KMS-11 (cell line): Measurements from ENCODE around the gene JMJD6.
"Not testable (repeated sequence)": the region's sequence is repeated elsewhere in the genome, so short reads cannot be mapped to it uniquely, and the experiment has no call there.

Source experiments
- H2AFZ ChIP-seq: fragments of 200-600 bp; sonication (generic); 2 replicates; pipeline ENCODE4 v1.6.1; 2016; ENCODE audit warnings: antibody characterized with exemption, mixed run types, low read depth
- H3K27ac ChIP-seq: fragments of 200-600 bp; sonication (generic); 2 replicates; pipeline ENCODE4 v1.6.1; 2016; ENCODE audit warnings: mild to moderate bottlenecking, mixed run types
- H3K27me3 ChIP-seq: fragments of 200-600 bp; sonication (generic); 2 replicates; pipeline ENCODE4 v1.6.1; 2017; ENCODE audit warnings: mild to moderate bottlenecking, low read depth, mixed run types, moderate library complexity; ENCODE audit not compliant: insufficient read depth
- H3K36me3 ChIP-seq: fragments of 200-600 bp; sonication (generic); 2 replicates; pipeline ENCODE4 v1.6.1; 2017; ENCODE audit warnings: mild to moderate bottlenecking, mixed run types; ENCODE audit not compliant: insufficient read depth
- H3K4me1 ChIP-seq: fragments of 200-600 bp; sonication (generic); 2 replicates; pipeline ENCODE4 v1.6.1; 2016; ENCODE audit warnings: mild to moderate bottlenecking, low read depth, mixed run types; ENCODE audit not compliant: poor library complexity, severe bottlenecking
- H3K4me2 ChIP-seq: fragments of 200-600 bp; sonication (generic); 2 replicates; pipeline ENCODE4 v1.7.0; 2016; ENCODE audit warnings: mild to moderate bottlenecking, mixed run types
- H3K4me3 ChIP-seq: fragments of 200-600 bp; sonication (generic); IDR thresholded peaks from 2 replicates; pipeline ENCODE4 v1.6.1; 2017; ENCODE audit warnings: low read depth, low read length, mixed read lengths; ENCODE audit not compliant: insufficient read depth
- H3K79me2 ChIP-seq: fragments of 200-600 bp; sonication (generic); 2 replicates; pipeline ENCODE4 v1.6.1; 2016; ENCODE audit warnings: low read depth, mixed run types; ENCODE audit not compliant: insufficient read depth
- H3K9ac ChIP-seq: fragments of 200-600 bp; sonication (generic); 2 replicates; pipeline ENCODE4 v1.6.1; 2016; ENCODE audit warnings: mild to moderate bottlenecking, mixed run types
- H4K20me1 ChIP-seq: fragments of 200-600 bp; sonication (generic); 2 replicates; pipeline ENCODE4 v1.6.1; 2016; ENCODE audit warnings: mild to moderate bottlenecking, mixed run types; ENCODE audit not compliant: insufficient read depth
- CTCF ChIP-seq: fragments of 200-600 bp; sonication (generic); conservative IDR thresholded peaks from 2 replicates; pipeline ENCODE4 v1.6.1; 2017; ENCODE audit warnings: low read depth, mild to moderate bottlenecking, antibody characterized with exemption, low read length, moderate library complexity, mixed read lengths

JMJD6 gene

DNA sequence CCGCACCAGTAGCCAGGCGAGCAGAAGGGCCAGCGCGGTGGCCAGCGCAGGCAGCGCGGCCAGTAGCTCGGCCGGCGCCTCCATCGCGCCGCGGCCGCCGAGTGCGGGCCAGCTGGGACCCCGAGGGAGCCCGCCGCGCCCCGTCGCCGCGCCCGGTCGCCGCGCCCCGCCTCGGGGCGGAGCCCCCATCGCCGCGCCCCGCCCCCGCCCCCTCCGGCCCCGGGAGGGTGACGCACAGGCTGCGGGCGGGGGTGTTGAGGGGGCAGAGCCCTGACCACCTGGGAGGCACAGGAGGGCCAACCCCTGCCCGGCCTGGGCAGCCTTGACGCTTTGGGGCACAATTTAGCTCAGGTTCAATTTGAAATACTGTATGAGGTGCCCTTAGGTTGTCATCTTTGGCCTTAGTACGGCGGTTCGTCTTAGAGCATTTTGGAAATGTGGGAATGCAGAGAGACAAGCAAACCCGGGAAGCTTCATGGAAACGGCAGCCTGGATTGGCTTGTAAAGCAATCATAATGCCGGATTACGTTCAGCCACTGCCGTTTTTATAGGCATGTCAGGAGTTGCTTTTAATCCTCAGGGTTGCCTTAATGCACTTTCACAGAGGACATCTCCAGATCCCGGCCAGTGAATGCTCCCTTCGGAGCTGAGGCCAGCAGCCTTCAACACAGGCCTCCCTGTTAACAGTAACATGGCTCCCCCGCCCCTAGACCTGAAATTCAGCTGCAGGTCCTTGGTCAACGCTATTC is 15.4 kb downstream of the JMJD6 start, which contains the start of gene MXRA7:
TSS of gene MXRA7 (minus strand) at position 103 of the 749 bp plus-strand sequence. CDS start at position 84, 19 bp downstream.
- H3K79me2 ChIP-seq, result no peaks in the 10 kb centered on the region
- no peak within 1 kb of the TSS for H3K4me2 ChIP-seq
- peaks cover 4% of the 10 kb centered on the region; the same call in 1 of the 2 replicates for H3K27me3 ChIP-seq
- no peaks in the 10 kb centered on the region for H3K36me3 ChIP-seq
- H4K20me1 ChIP-seq, result no peaks in the 10 kb centered on the region
- TF ChIP-seq CTCF, result no peak
- H3K4me3 ChIP-seq, result no peak within 1 kb of the TSS
- no peak within 1 kb of the TSS for H3K9ac ChIP-seq
- H2AFZ ChIP-seq, result no peak within 1 kb of the TSS
- no peak within 1 kb of the TSS for H3K27ac ChIP-seq
- peaks cover 20% of the 10 kb centered on the region for H3K4me1 ChIP-seq

- H3K4me1 ChIP-seq, result peaks cover 12% of the 10 kb centered on the region
- not testable (repeated sequence) for H3K36me3 ChIP-seq, H3K79me2 ChIP-seq, H3K9ac ChIP-seq, H3K4me2 ChIP-seq, H3K27me3 ChIP-seq, H3K27ac ChIP-seq, H3K4me3 ChIP-seq, H2AFZ ChIP-seq, H4K20me1 ChIP-seq
These were observed 16.2 kb downstream of the JMJD6 start for GRCh38 chr17:76709951-76710862.

DNA sequence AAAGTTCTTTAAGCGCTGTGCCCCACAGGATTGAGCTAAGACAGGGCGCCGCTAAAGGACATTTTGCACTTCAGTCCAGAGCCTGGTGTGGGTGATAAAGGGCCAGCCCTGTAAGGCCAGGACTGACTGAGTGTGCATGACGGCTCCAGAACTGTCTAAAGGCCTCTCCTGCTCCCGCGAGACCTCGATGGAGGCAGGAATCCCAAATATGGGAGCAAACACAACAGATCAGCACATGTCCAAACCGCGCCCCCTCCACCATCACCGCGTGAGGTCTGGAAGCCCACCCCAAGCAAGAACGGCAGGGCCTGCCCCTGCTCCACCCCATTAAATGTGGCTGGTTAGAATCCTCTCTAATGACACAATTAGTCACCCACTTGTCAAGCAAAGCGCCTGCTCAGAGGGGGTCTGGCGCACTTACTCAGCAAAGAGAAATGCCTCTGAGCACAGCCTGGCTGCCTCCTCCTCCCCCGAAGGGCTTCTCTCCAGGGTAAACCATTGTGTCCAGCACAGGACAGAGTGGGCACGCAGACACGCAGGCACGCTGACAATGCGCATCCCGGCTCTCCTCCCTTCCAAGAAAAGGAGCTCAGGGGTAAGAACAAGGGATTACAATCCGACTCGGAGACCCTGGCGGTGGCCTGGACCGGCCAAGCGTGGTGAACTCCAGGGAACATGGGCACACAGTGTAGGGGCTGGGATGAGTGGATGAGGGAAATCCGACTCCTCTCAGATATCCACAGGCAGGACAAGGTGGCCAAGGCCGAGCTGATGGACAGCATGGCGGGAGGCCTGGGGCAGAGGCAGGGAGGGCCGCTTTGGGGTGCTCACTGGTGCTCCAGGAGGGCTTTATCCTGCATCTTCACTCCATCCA is 17.1 kb downstream of the JMJD6 start:
- no peak overlapping the region for H3K27ac ChIP-seq
- no peaks in the 10 kb centered on the region for H3K36me3 ChIP-seq
- TF ChIP-seq CTCF, result no peak
- H4K20me1 ChIP-seq, result no peaks in the 10 kb centered on the region
- H3K27me3 ChIP-seq, result peaks cover 4% of the 10 kb centered on the region; the same call in 1 of the 2 replicates
- no peaks in the 10 kb centered on the region for H3K79me2 ChIP-seq
- no peak overlapping the region for H3K4me3 ChIP-seq
- no peak overlapping the region for H2AFZ ChIP-seq
- H3K4me2 ChIP-seq, result no peak overlapping the region
- H3K4me1 ChIP-seq, result peaks cover 3% of the 10 kb centered on the region
- H3K9ac ChIP-seq, result no peak overlapping the region

DNA sequence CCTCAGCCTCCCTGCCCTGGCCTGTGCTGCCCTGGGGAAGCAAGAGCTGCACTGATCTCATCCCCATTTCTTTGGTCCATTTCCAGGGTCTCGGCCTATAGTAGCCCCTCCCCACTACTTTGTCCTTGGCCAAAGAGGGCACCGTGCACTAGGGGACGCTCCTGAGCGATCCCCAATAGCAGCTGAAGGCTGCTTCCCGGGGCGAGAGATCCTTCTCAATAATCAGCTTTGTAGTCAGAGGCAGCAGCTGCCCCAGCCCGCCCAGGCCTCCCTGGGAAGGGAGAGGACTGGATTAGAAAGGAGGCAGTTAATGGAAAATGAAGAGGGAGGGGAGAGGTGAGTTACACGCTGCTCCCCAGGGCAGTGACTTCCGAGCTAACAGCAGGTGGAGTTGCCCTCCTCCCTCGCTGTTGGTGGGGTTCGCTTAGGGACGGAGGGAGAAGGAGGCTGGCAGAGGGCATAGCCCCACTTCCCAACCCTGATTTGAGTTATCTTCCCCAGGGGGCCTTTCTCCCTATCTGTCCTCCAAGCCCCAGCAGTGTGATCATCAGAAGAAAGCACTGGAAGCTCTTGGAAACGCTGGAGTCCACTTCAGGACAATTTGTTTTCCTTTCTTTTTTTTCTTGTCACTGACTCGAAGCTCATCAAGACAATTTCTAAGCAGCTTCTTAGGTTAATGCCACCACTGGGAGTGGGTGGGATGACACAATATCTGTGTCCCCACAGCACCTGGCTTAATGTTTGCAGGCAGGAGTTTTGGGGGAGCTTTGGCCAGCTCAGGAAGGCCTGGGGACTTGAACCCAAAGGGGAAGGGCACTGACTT is 18.2 kb downstream of the JMJD6 start:
- Histone ChIP-seq H3K27me3 (peaks cover 4% of the 10 kb centered on the region; the same call in 1 of the 2 replicates), H3K36me3 (no peaks in the 10 kb centered on the region), H3K4me3 (no peak overlapping the region), H2AFZ (no peak overlapping the region), H3K9ac (no peak overlapping the region), H3K79me2 (no peaks in the 10 kb centered on the region), H4K20me1 (no peaks in the 10 kb centered on the region), H3K27ac (no peak overlapping the region), H3K4me2 (no peak overlapping the region), H3K4me1 (no peaks in the 10 kb centered on the region)
- no peak for TF ChIP-seq CTCF
